H1 (cell line): ENCODE data around the gene LHPP. TPM values are rescaled to one million over a fixed set of nuclear protein-coding genes. Genes with fewer than 3 reads are reported as not detected.

ENCODE experiments used
- GABPA ChIP-seq: IDR thresholded peaks from 2 replicates; pipeline ENCODE4 v1.6.1; 2011; ENCODE audit warnings: mild to moderate bottlenecking, low read length, moderate library complexity, borderline replicate concordance; ENCODE audit not compliant: insufficient read depth
- RAD21 ChIP-seq, 2 experiments: IDR thresholded peaks in 1 of 2; conservative IDR thresholded peaks in 1 of 2; 2 replicates each; pipeline ENCODE4 v1.6.1; 2011; ENCODE audit warnings: low read depth in 2 of 2, low read length in 2 of 2, improper control_type of control experiment in 1 of 2, inconsistent platforms in 1 of 2, mild to moderate bottlenecking in 1 of 2, moderate library complexity in 1 of 2
- TAF1 ChIP-seq: IDR thresholded peaks from 2 replicates; pipeline ENCODE4 v1.6.1; 2011; ENCODE audit warnings: mild to moderate bottlenecking, low read depth, low read length
- polyA plus RNA-seq, 7 experiments: library from polyadenylated mRNA; depleted of rRNA in 3 of 7; stranded (reverse) in 5 of 7; unstranded in 2 of 7; fragments of >200 nt in 5 of 7; fragments of 200-250 nt in 2 of 7; gene quantifications; 1 replicate in 5 of 7; 2 replicates in 1 of 7; 4 replicates in 1 of 7; pipeline versions ENCODE4 v1.2.1 to v1.2.3, GENCODE V29; 2011 to 2013; ENCODE audit warnings: missing spikeins in 2 of 7, mixed read lengths in 2 of 7
- total RNA-seq: library from RNA; stranded (reverse); fragmentation: NEBNext Ultra II Directional; extraction: Animal tissue kit (Norgen Biotek cat#: 25700); gene quantifications from 2 replicates; pipeline ENCODE4 v1.2.1, GENCODE V29; 2021

The LHPP gene
- total and polyA plus RNA-seq, 2 of the 8 experiments (the other 6 are each of a cell fraction or from before 2014, with no cell fraction given): 26.0 to 45.0 TPM

GRCh38 chr10:124559372-124560132, 97.9 kb downstream of the LHPP start (continued):
- no peak for TF ChIP-seq RAD21 (IDR thresholded peaks at IDR 0.05 in 1 of 2, conservative IDR thresholded peaks at IDR 0.05 in 1 of 2; ENCODE audit: low read depth in 2 of 2, low read length in 2 of 2)
- no peak for TF ChIP-seq TAF1
- no peak for TF ChIP-seq GABPA
